Panc1 (cell line): ENCODE measurements around the gene ACOX3. TPM values are rescaled to one million over a fixed set of nuclear protein-coding genes. Genes with fewer than 3 reads are reported as not detected.

Experiments
- ATAC-seq: fragments of 200-7000 bp; cut with Tn5 transposase; 2 replicates; pipeline ENCODE4 v1.9.1; 2020; ENCODE audit warnings: mild to moderate bottlenecking, moderate library complexity
- BruUV-seq: library from RNA; stranded (reverse); fragments of 400-500 nt; replicated peaks from 2 replicates; lab custom pipeline; 2021; lab: Mats Ljungman, UMichigan
- CTCF ChIA-PET: fragments of 300-600 bp; sonication (Branson Sonifier 250); formaldehyde crosslinking; loops from one replicate; lab custom pipeline; 2022; ENCODE audit warnings: antibody characterized with exemption; lab: Charles Lee
- POLR2A ChIA-PET: fragments of 300-600 bp; sonication (Branson Sonifier 250); formaldehyde crosslinking; loops from one replicate; lab custom pipeline; 2022; ENCODE audit warnings: antibody characterized with exemption; lab: Charles Lee
- DNase-seq: peaks from one replicate; pipeline ENCODE4 v3.0.0-alpha.2; 2010; ENCODE audit warnings: low read depth, low spot score
- H3K27ac ChIP-seq: 2 replicates; pipeline ENCODE4 v1.5.1; 2011; ENCODE audit warnings: mild to moderate bottlenecking, low read length, inconsistent platforms
- H3K27me3 ChIP-seq: fragments of 200-500 bp; sonication (Bioruptor generic); 2 replicates; pipeline ENCODE4 v1.6.0; 2014; ENCODE audit warnings: low read length, inconsistent platforms; ENCODE audit not compliant: control insufficient read depth, insufficient read depth
- H3K36me3 ChIP-seq: fragments of 200-500 bp; sonication (Bioruptor generic); 2 replicates; pipeline ENCODE4 v1.5.1; 2014; ENCODE audit warnings: inconsistent platforms, mild to moderate bottlenecking, low read length, moderate library complexity; ENCODE audit not compliant: control insufficient read depth, insufficient read depth
- H3K4me1 ChIP-seq: 2 replicates; pipeline ENCODE4 v1.5.1; 2011; ENCODE audit warnings: inconsistent platforms, mild to moderate bottlenecking, low read length, moderate library complexity; ENCODE audit not compliant: control insufficient read depth, insufficient read depth
- H3K4me3 ChIP-seq, 2 experiments: 2 replicates each; pipeline ENCODE4 v1.5.1; 2011 to 2012; ENCODE audit warnings: low read depth in 2 of 2, low read length in 2 of 2, mild to moderate bottlenecking in 2 of 2, inconsistent platforms in 1 of 2, moderate library complexity in 1 of 2
- H3K9me3 ChIP-seq: fragments of 200-500 bp; sonication (Bioruptor generic); 2 replicates; pipeline ENCODE4 v1.5.1; 2014; ENCODE audit warnings: low read depth, mild to moderate bottlenecking, inconsistent platforms, low read length, moderate library complexity; ENCODE audit not compliant: control insufficient read depth, insufficient read depth
- CTCF ChIP-seq: fragments of 450-650 bp; IDR thresholded peaks from 2 replicates; pipeline ENCODE4 v1.5.1; 2017; ENCODE audit warnings: mild to moderate bottlenecking
- POLR2AphosphoS5 ChIP-seq: IDR thresholded peaks from 2 replicates; pipeline ENCODE4 v1.6.1; 2012; ENCODE audit warnings: mild to moderate bottlenecking, low read depth, low read length, moderate library complexity
- REST ChIP-seq, 2 experiments: IDR thresholded peaks; 2 replicates each; pipeline ENCODE4 v1.6.1; 2011 to 2012; ENCODE audit warnings: low read depth in 2 of 2, control low read depth in 1 of 2, low read length in 1 of 2, mild to moderate bottlenecking in 1 of 2, moderate library complexity in 1 of 2; ENCODE audit not compliant: insufficient read depth in 1 of 2
- SIN3A ChIP-seq: IDR thresholded peaks from 2 replicates; pipeline ENCODE4 v1.6.1; 2012; ENCODE audit warnings: low read depth, mild to moderate bottlenecking, low read length, moderate library complexity, borderline replicate concordance; ENCODE audit not compliant: insufficient read depth
- TCF7L2 ChIP-seq: IDR thresholded peaks from 2 replicates; pipeline ENCODE4 v1.6.1; 2011; ENCODE audit warnings: mild to moderate bottlenecking, low read depth, low read length, inconsistent platforms
- in situ Hi-C: cut with HindIII; loops from 2 replicates; pipeline ENCODE4 v1.10.0; 2016; ENCODE audit warnings: low sequenced_read_pairs, low pct_unique_long_range_greater_than_20kb
- intact Hi-C: fragments of 100-400 bp; cut with micrococcal nuclease; formaldehyde crosslinking; loops from one replicate; pipeline ENCODE4 v1.10.0; 2022; ENCODE audit not compliant: unreplicated experiment
- total RNA-seq: library from RNA; stranded (reverse); gene quantifications from one replicate; pipeline ENCODE4 v1.2.1, GENCODE V29; 2021; ENCODE audit not compliant: unreplicated experiment

Gene ACOX3
- total RNA-seq, 1 experiment from 2014 or later, result 15.4 TPM

GRCh38 chr4:8333726-8334460 is 106.6 kb downstream of the ACOX3 start:
- TF ChIP-seq REST (IDR thresholded peaks at IDR 0.05; ENCODE audit: insufficient read depth in 1 of 2, low read depth in 2 of 2, low read length in 1 of 2) (no peak), SIN3A (no peak), TCF7L2 (no peak), CTCF (no peak), POLR2AphosphoS5 (no peak)
- Histone ChIP-seq H3K36me3 (no peaks in the 10 kb centered on the region), H3K4me1 (no peaks in the 10 kb centered on the region), H3K4me3 (no peak overlapping the region), H3K27ac (no peak overlapping the region), H3K9me3 (no peaks in the 10 kb centered on the region), H3K27me3 (no peaks in the 10 kb centered on the region)
- in situ Hi-C loops (no loop called here), intact Hi-C loops (no loop called here)
- POLR2A ChIA-PET, result no interaction called here
- DNase-seq (no peak), ATAC-seq (no peak)
- CTCF ChIA-PET, result no interaction called here
- no TSS peak for BruUV-seq

GRCh38 chr4:8332891-8333331 is 107.6 kb downstream of the ACOX3 start:
- no peak for DNase-seq
- no peak for ATAC-seq
- TF ChIP-seq SIN3A, result no peak
- no peak for TF ChIP-seq REST (IDR thresholded peaks at IDR 0.05; ENCODE audit: insufficient read depth in 1 of 2, low read depth in 2 of 2, low read length in 1 of 2)
- TF ChIP-seq POLR2AphosphoS5, result no peak
- no peak for TF ChIP-seq CTCF
- TF ChIP-seq TCF7L2, result no peak
- ChIA-PET CTCF (interaction anchor here (0.6 kb wide), 1 partner anchor 16 kb away, joined by 4 read pairs; no protein-coding TSS in a partner anchor), POLR2A (no interaction called here)
- no peak overlapping the region for H3K4me3 ChIP-seq
- H3K4me1 ChIP-seq, result no peaks in the 10 kb centered on the region
- no peaks in the 10 kb centered on the region for H3K9me3 ChIP-seq
- H3K27ac ChIP-seq, result no peak overlapping the region
- in situ Hi-C loops (no loop called here), intact Hi-C loops (no loop called here)
- H3K36me3 ChIP-seq, result no peaks in the 10 kb centered on the region
- no TSS peak for BruUV-seq
- H3K27me3 ChIP-seq, result no peaks in the 10 kb centered on the region
